Body of pancreas (tissue), 4 donors: ENCODE measurements around the gene CBY1.

ENCODE experiments used
- CTCF ChIP-seq, 7 experiments: fragments of 450-650 bp in 4 of 7; fragments of 200-600 bp in 3 of 7; sonication (generic) in 3 of 7; IDR thresholded peaks; one replicate each; pipeline ENCODE4 v1.5.1; 2016 to 2019; ENCODE audit warnings: antibody characterized with exemption in 7 of 7
- POLR2A ChIP-seq, 3 donors: fragments of 450-650 bp; IDR thresholded peaks; one replicate each; pipeline ENCODE4 v1.6.1; 2016; ENCODE audit warnings: antibody characterized with exemption in 3 of 3, mild to moderate bottlenecking in 2 of 3

- TF ChIP-seq CTCF (IDR thresholded peaks at IDR 0.05) (peak in 1 of 7 experiments; percentile 1), POLR2A (IDR thresholded peaks at IDR 0.05) (no peak)
Measured at GRCh38 chr22:38706101-38706900, 49.9 kb downstream of the CBY1 start.
